Right lobe of liver (tissue), 4 donors: ENCODE measurements around the gene CBR4.

Experiments
- CTCF ChIP-seq, 4 donors: fragments of 200-600 bp in 3 of 4; fragments of 450-650 bp in 1 of 4; IDR thresholded peaks; one replicate each; pipeline versions ENCODE4 v1.5.1 to v1.8.0; 2016 to 2022; ENCODE audit warnings: antibody characterized with exemption in 4 of 4, mild to moderate bottlenecking in 2 of 4
- POLR2A ChIP-seq: fragments of 450-650 bp; IDR thresholded peaks from one replicate; pipeline ENCODE4 v1.6.1; 2017; ENCODE audit warnings: antibody characterized with exemption, mild to moderate bottlenecking
- donor health status: DM: no; HTN: no; CAD: no.
- donor health status: DM: no; HTN: no; CAD: no.
- donor health status: DM: no; HTN: yes; CAD: no.

- TF ChIP-seq POLR2A (no peak), CTCF (IDR thresholded peaks at IDR 0.05) (no peak)
Observed at GRCh38 chr4:169032883-169033645, 23.0 kb upstream of the CBR4 start.
